Endothelial cell of umbilical vein (primary cell): ENCODE results near the gene TIMM29. TPM values are rescaled to one million over a fixed set of nuclear protein-coding genes. Genes with fewer than 3 reads are reported as not detected.

Source experiments
- BruUV-seq: library from RNA; stranded (reverse); fragments of 400-500 nt; replicated peaks from 2 replicates; lab custom pipeline; 2021; lab: Mats Ljungman, UMichigan
- CTCF ChIA-PET: fragments of 300-600, 350-600 bp; sonication (Branson Sonifier 250); formaldehyde crosslinking; loops from one replicate; lab custom pipeline; 2021; ENCODE audit warnings: antibody characterized with exemption, inconsistent platforms; lab: Charles Lee
- POLR2A ChIA-PET: fragments of 300-600, 350-600 bp; sonication (Branson Sonifier 250); formaldehyde crosslinking; loops from one replicate; lab custom pipeline; 2021; ENCODE audit warnings: antibody characterized with exemption, inconsistent platforms; lab: Charles Lee
- DNase-seq: peaks from one replicate; pipeline ENCODE4 v3.0.0-alpha.2; 2011; ENCODE audit warnings: low read depth, low spot score
- FAIRE-seq: peaks from 2 replicates; lab custom pipeline; 2011; peaks lifted over from hg19 to GRCh38; lab: Jason Lieb, UNC
- H2AFZ ChIP-seq: 2 replicates; pipeline ENCODE4 v1.6.0; 2012; ENCODE audit warnings: low read depth, low read length, control low read depth, inconsistent platforms
- H3K27ac ChIP-seq: 2 replicates; pipeline ENCODE4 v1.5.1; 2011; ENCODE audit warnings: low read depth, mild to moderate bottlenecking, control low read depth, low read length, moderate library complexity; ENCODE audit not compliant: insufficient read depth
- H3K27me3 ChIP-seq, 2 experiments: 2 replicates each; pipeline versions ENCODE4 v1.6.0 to v1.6.1; 2011; ENCODE audit warnings: low read length in 2 of 2, mixed read lengths in 1 of 2; ENCODE audit not compliant: control insufficient read depth in 2 of 2, insufficient read depth in 2 of 2
- H3K36me3 ChIP-seq, 2 experiments: 2 replicates in 1 of 2; 3 replicates in 1 of 2; pipeline ENCODE4 v1.5.1; 2011; ENCODE audit warnings: low read length in 2 of 2, mild to moderate bottlenecking in 1 of 2, moderate library complexity in 1 of 2; ENCODE audit not compliant: control insufficient read depth in 2 of 2, insufficient read depth in 2 of 2; ENCODE audit errors: extremely low read depth in 1 of 2
- H3K4me1 ChIP-seq: 3 replicates; pipeline ENCODE4 v1.5.1; 2011; ENCODE audit warnings: mild to moderate bottlenecking, low read length; ENCODE audit not compliant: control insufficient read depth, insufficient read depth; ENCODE audit errors: extremely low read depth
- H3K4me2 ChIP-seq: 2 replicates; pipeline ENCODE4 v1.6.1; 2011; ENCODE audit warnings: low read length, control low read depth, mixed read lengths; ENCODE audit not compliant: insufficient read depth
- H3K4me3 ChIP-seq, 3 experiments: fragments of 200-600 bp in 1 of 3; sonication (generic), shearing (Covaris generic) in 1 of 3; replicated peaks in 1 of 3; 2 replicates each; pipeline ENCODE4 v1.5.1; 2011 to 2016; ENCODE audit warnings: control low read depth in 3 of 3, low read length in 3 of 3, mild to moderate bottlenecking in 2 of 3, inconsistent platforms in 1 of 3, low read depth in 1 of 3, moderate library complexity in 1 of 3; ENCODE audit not compliant: insufficient read depth in 1 of 3
- H3K79me2 ChIP-seq: 2 replicates; pipeline ENCODE4 v1.6.0; 2012; ENCODE audit warnings: low read length, inconsistent platforms; ENCODE audit not compliant: control insufficient read depth, insufficient read depth
- H3K9ac ChIP-seq: replicated peaks from 2 replicates; pipeline ENCODE3; 2011; ENCODE audit warnings: low read length, control low read depth; ENCODE audit not compliant: insufficient read depth; ENCODE audit errors: extremely low read depth
- H3K9me1 ChIP-seq: replicated peaks from 3 replicates; pipeline ENCODE4 v1.6.0; 2011; ENCODE audit warnings: mild to moderate bottlenecking, low read length; ENCODE audit not compliant: control insufficient read depth, insufficient read depth; ENCODE audit errors: extremely low read depth
- H3K9me3 ChIP-seq: replicated peaks from 2 replicates; pipeline ENCODE4 v1.5.1; 2012; ENCODE audit warnings: low read length, inconsistent platforms; ENCODE audit not compliant: control insufficient read depth, insufficient read depth
- H4K20me1 ChIP-seq: replicated peaks from 2 replicates; pipeline ENCODE3; 2011; ENCODE audit warnings: mild to moderate bottlenecking, low read length; ENCODE audit not compliant: control insufficient read depth, insufficient read depth; ENCODE audit errors: extremely low read depth
- FOS ChIP-seq: IDR thresholded peaks from 2 replicates; pipeline ENCODE4 v1.6.1; 2011; ENCODE audit warnings: mild to moderate bottlenecking, low read length, moderate library complexity, borderline replicate concordance; ENCODE audit not compliant: insufficient read depth
- GATA2 ChIP-seq: IDR thresholded peaks from 2 replicates; pipeline ENCODE4 v1.7.0; 2011; ENCODE audit warnings: low read depth, mild to moderate bottlenecking, moderate library complexity, mixed read lengths, low read length; ENCODE audit not compliant: insufficient read length, insufficient read depth
- JUN ChIP-seq: IDR thresholded peaks from 2 replicates; pipeline ENCODE4 v1.6.1; 2011; ENCODE audit warnings: borderline replicate concordance, low read depth; ENCODE audit not compliant: insufficient read length, insufficient read depth
- MYC ChIP-seq: IDR thresholded peaks from one replicate; pipeline ENCODE4 v1.6.1; 2011; ENCODE audit warnings: mild to moderate bottlenecking, low read depth, low read length
- POLR2A ChIP-seq: IDR thresholded peaks from 2 replicates; pipeline ENCODE4 v1.6.1; 2012; ENCODE audit warnings: low read depth, mild to moderate bottlenecking, control low read depth, low read length
- POLR2AphosphoS5 ChIP-seq: IDR thresholded peaks from 2 replicates; pipeline ENCODE4 v1.6.1; 2012; ENCODE audit warnings: low read depth, mild to moderate bottlenecking, control low read depth, low read length, moderate library complexity; ENCODE audit not compliant: insufficient read depth
- dilution Hi-C: fragments of 300-500 bp; cut with MboI; formaldehyde crosslinking; loops from one replicate; pipeline ENCODE4 v1.15.0; 2019; ENCODE audit warnings: low sequenced_read_pairs; ENCODE audit not compliant: extremely low pct_ligation_motif_present
- intact Hi-C: fragments of 100-400 bp; cut with micrococcal nuclease; formaldehyde crosslinking; loops from one replicate; pipeline ENCODE4 v1.10.0; 2022
- polyA plus RNA-seq, 4 experiments: library from polyadenylated mRNA; depleted of rRNA in 3 of 4; stranded (reverse) in 3 of 4; unstranded in 1 of 4; fragments of >200 nt; gene quantifications; 2 replicates each; pipeline versions ENCODE4 v1.2.1 to v1.2.3, GENCODE V29; 2011 to 2012; ENCODE audit warnings: missing spikeins in 1 of 4
- total RNA-seq: library from RNA; stranded (reverse); gene quantifications from 2 replicates; pipeline ENCODE4 v1.2.3, GENCODE V29; 2021
- TF ChIP-seq, protein P1 (sequence below), 2 donors: IDR thresholded peaks; 1 replicate in 1 of 2; 2 replicates in 1 of 2; pipeline ENCODE4 v1.5.1; 2011; ENCODE audit warnings: low read length in 2 of 2, mild to moderate bottlenecking in 2 of 2, moderate library complexity in 2 of 2, control low read depth in 1 of 2, inconsistent platforms in 1 of 2, low read depth in 1 of 2; ENCODE audit not compliant: insufficient read depth in 1 of 2; ENCODE audit errors: extremely low read depth in 1 of 2
- TF ChIP-seq, protein P2 (sequence below): IDR thresholded peaks from 2 replicates; pipeline ENCODE4 v1.6.1; 2011; ENCODE audit not compliant: insufficient read depth, insufficient read length

The TIMM29 gene
- total and polyA plus RNA-seq, 2 donors (not counting 3 experiments of a cell fraction or from before 2014, with no cell fraction given) = 10.7 to 20.6 TPM

DNA sequence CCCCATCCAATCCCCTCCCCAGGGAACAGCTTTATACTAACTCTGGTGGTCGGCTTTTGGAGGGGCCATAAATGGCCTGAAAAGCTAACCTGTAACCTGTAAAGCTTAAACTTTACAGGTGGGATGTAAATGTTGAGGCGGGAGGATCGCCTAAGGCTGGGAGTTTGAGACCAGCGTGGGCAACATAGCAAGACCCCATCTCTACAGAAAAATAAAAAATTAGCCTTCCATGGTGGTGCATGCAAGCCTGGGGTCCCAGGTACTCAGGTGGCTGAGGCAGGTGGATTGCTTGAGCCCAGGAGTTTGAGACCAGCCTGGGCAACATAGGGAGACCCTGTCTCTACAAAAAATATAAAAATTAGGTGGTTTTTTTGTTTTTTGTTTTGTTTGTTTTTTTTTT, 38.7 kb upstream of the TIMM29 start:
- BruUV-seq = no TSS peak
- peaks cover 21% of the 10 kb centered on the region for H3K79me2 ChIP-seq
- no peak overlapping the region for H2AFZ ChIP-seq
- no peaks in the 10 kb centered on the region for H3K4me1 ChIP-seq
- H3K27ac ChIP-seq = no peak overlapping the region
- no peak overlapping the region for H3K4me2 ChIP-seq
- intact Hi-C loops = no loop called here
- TF ChIP-seq FOS = no peak
- dilution Hi-C loops = no loop called here
- no peak overlapping the region for H3K9ac ChIP-seq
- H3K4me3 ChIP-seq = no peak overlapping the region
- CTCF ChIA-PET = interaction anchor here (1.0 to 3.6 kb wide), 4 partner anchors 10 to 26 kb away, joined by 3 to 13 read pairs (median 8); partner anchors contain the start of gene CARM1
- POLR2A ChIA-PET = no interaction called here
- FAIRE-seq = no peak
- H3K36me3 ChIP-seq = no peaks in the 10 kb centered on the region
- no peaks in the 10 kb centered on the region for H4K20me1 ChIP-seq
- no peaks in the 10 kb centered on the region for H3K27me3 ChIP-seq
- no peak for DNase-seq
- H3K9me3 ChIP-seq = no peaks in the 10 kb centered on the region
- no peaks in the 10 kb centered on the region for H3K9me1 ChIP-seq

DNA sequence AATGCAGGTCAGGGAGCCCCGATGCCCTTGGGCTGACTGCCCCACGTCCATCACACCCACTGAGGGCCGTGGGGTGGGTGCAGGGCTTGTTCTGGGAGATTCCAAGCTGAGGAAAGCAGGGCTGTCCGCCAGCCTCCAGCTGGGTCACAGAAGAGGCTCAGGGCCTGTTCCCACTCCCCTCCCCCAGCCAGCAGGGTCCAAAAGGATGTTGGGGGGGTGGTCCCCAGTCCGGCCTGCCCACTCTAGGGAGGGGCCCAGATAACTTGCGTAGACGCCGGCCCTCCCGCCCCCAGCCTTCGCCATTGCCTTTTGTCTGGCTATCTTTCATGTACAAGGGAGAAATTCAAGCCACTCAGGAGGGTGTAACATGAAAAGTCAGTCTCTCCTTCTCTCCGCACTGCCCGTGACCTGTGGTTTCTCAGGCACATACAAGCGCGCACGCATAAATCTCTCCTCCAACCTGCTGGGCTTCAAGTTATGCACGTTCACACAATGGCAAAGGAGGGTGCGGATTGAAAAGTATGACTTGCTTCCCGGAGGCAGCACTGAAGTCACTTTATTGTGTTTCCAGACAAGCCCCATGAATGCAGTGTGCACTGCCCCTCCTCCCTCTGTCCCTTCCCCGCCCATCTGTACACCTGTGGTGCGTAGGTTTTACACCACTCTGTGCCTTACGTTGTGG, 37.1 kb upstream of the TIMM29 start:
- FAIRE-seq (no peak), DNase-seq (no peak)
- H4K20me1 ChIP-seq = no peaks in the 10 kb centered on the region
- BruUV-seq = no TSS peak
- no peaks in the 10 kb centered on the region for H3K9me1 ChIP-seq
- intact Hi-C loops (no loop called here), dilution Hi-C loops (no loop called here)
- no peaks in the 10 kb centered on the region for H3K36me3 ChIP-seq
- TF ChIP-seq POLR2A (no peak), FOS (no peak), GATA2 (no peak), POLR2AphosphoS5 (no peak), JUN (no peak), MYC (no peak)
- TF ChIP-seq, protein P1, sequence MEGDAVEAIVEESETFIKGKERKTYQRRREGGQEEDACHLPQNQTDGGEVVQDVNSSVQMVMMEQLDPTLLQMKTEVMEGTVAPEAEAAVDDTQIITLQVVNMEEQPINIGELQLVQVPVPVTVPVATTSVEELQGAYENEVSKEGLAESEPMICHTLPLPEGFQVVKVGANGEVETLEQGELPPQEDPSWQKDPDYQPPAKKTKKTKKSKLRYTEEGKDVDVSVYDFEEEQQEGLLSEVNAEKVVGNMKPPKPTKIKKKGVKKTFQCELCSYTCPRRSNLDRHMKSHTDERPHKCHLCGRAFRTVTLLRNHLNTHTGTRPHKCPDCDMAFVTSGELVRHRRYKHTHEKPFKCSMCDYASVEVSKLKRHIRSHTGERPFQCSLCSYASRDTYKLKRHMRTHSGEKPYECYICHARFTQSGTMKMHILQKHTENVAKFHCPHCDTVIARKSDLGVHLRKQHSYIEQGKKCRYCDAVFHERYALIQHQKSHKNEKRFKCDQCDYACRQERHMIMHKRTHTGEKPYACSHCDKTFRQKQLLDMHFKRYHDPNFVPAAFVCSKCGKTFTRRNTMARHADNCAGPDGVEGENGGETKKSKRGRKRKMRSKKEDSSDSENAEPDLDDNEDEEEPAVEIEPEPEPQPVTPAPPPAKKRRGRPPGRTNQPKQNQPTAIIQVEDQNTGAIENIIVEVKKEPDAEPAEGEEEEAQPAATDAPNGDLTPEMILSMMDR (IDR thresholded peaks at IDR 0.05; ENCODE audit: extremely low read depth in 1 of 2, insufficient read depth in 1 of 2, low read depth in 1 of 2, low read length in 2 of 2) = no peak
- TF ChIP-seq, protein P2, sequence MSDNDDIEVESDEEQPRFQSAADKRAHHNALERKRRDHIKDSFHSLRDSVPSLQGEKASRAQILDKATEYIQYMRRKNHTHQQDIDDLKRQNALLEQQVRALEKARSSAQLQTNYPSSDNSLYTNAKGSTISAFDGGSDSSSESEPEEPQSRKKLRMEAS = no peak
- no peak overlapping the region for H3K4me2 ChIP-seq
- H3K9me3 ChIP-seq = no peaks in the 10 kb centered on the region
- CTCF ChIA-PET = interaction anchor here (1.1 to 1.9 kb wide), 3 partner anchors 9 to 27 kb away, joined by 4 to 8 read pairs (median 4); partner anchors contain the start of gene CARM1
- POLR2A ChIA-PET = no interaction called here
- H3K27me3 ChIP-seq = no peaks in the 10 kb centered on the region
- H3K27ac ChIP-seq = no peak overlapping the region
- H3K9ac ChIP-seq = no peak overlapping the region
- no peak overlapping the region for H2AFZ ChIP-seq
- peaks cover 24% of the 10 kb centered on the region for H3K79me2 ChIP-seq
- no peak overlapping the region for H3K4me3 ChIP-seq
- H3K4me1 ChIP-seq = no peaks in the 10 kb centered on the region
